Osteoblast (primary cell): ENCODE results near the gene PICK1. TPM values are rescaled to one million over a fixed set of nuclear protein-coding genes. Genes with fewer than 3 reads are reported as not detected.
A peak's percentile ranks its signal among the peaks of the same experiment; 100 is the strongest.

Source experiments
- DNase-seq: peaks from one replicate; pipeline ENCODE4 v3.0.0; 2011; ENCODE audit warnings: low spot score, mixed read lengths; ENCODE audit not compliant: insufficient read length; ENCODE audit errors: missing footprints
- H2AFZ ChIP-seq: 2 replicates; pipeline ENCODE4 v1.6.0; 2011; ENCODE audit warnings: mild to moderate bottlenecking, low read length
- H3K27ac ChIP-seq: 2 replicates; pipeline ENCODE4 v1.5.1; 2011; ENCODE audit warnings: mild to moderate bottlenecking, low read depth, low read length, moderate library complexity
- H3K27me3 ChIP-seq: 2 replicates; pipeline ENCODE4 v1.6.0; 2012; ENCODE audit warnings: mild to moderate bottlenecking, control low read depth, inconsistent platforms, low read length, moderate library complexity; ENCODE audit not compliant: insufficient read depth
- H3K36me3 ChIP-seq: 2 replicates; pipeline ENCODE4 v1.5.1; 2011; ENCODE audit warnings: mild to moderate bottlenecking, low read length, control low read depth, moderate library complexity; ENCODE audit not compliant: insufficient read depth
- H3K4me1 ChIP-seq: 2 replicates; pipeline ENCODE4 v1.5.1; 2011; ENCODE audit warnings: mild to moderate bottlenecking, low read length, control low read depth, moderate library complexity; ENCODE audit not compliant: insufficient read depth
- H3K4me2 ChIP-seq: 2 replicates; pipeline ENCODE4 v1.6.0; 2011; ENCODE audit warnings: mild to moderate bottlenecking, low read length; ENCODE audit not compliant: insufficient read depth
- H3K4me3 ChIP-seq: fragments of 200-600 bp; sonication (generic); 3 replicates; pipeline ENCODE4 v1.5.1; 2012; ENCODE audit warnings: mild to moderate bottlenecking, low read length, inconsistent platforms; ENCODE audit not compliant: insufficient read depth
- H3K79me2 ChIP-seq: 2 replicates; pipeline ENCODE4 v1.6.0; 2012; ENCODE audit warnings: mild to moderate bottlenecking, low read length, control low read depth, inconsistent platforms; ENCODE audit not compliant: insufficient read depth
- H3K9me3 ChIP-seq: 2 replicates; pipeline ENCODE4 v1.5.1; 2011; ENCODE audit warnings: low read depth, low read length, control low read depth
- H4K20me1 ChIP-seq: 2 replicates; pipeline ENCODE4 v1.6.0; 2012; ENCODE audit warnings: mild to moderate bottlenecking, low read length, control low read depth; ENCODE audit not compliant: insufficient read depth
- total RNA-seq: library from RNA; depleted of rRNA; stranded (reverse); fragments of >200 nt; gene quantifications from 2 replicates; pipeline ENCODE4 v1.2.3, GENCODE V29; 2012
- TF ChIP-seq, protein P1 (sequence below): IDR thresholded peaks from 2 replicates; pipeline ENCODE4 v1.5.1; 2011; ENCODE audit warnings: mild to moderate bottlenecking, low read depth, low read length, moderate library complexity; ENCODE audit errors: extremely low read depth

Gene PICK1
- 14.4 and 15.6 TPM in 2 replicates for total RNA-seq

GRCh38 chr22:38056969-38057891 is at the start of gene PICK1:
Gene PICK1, plus strand, starts transcription at chr22:38057404. Its CDS starts 406 bp downstream, at chr22:38057810.
- peak within 1 kb of the TSS; percentile 92 for H3K4me3 ChIP-seq
- peaks cover 9% of the 10 kb centered on the region for H3K4me1 ChIP-seq
- H3K27ac ChIP-seq, result peak within 1 kb of the TSS; percentile 78
- no peaks in the 10 kb centered on the region for H3K9me3 ChIP-seq
- H3K36me3 ChIP-seq, result peaks cover 11% of the 10 kb centered on the region
- no peaks in the 10 kb centered on the region for H3K27me3 ChIP-seq
- peak within 1 kb of the TSS; percentile 89 for H3K4me2 ChIP-seq
- H2AFZ ChIP-seq, result peak within 1 kb of the TSS; percentile 96
- H4K20me1 ChIP-seq, result no peaks in the 10 kb centered on the region
- H3K79me2 ChIP-seq, result no peaks in the 10 kb centered on the region
- DNase-seq, result peak; percentile 99
- TF ChIP-seq, protein P1, sequence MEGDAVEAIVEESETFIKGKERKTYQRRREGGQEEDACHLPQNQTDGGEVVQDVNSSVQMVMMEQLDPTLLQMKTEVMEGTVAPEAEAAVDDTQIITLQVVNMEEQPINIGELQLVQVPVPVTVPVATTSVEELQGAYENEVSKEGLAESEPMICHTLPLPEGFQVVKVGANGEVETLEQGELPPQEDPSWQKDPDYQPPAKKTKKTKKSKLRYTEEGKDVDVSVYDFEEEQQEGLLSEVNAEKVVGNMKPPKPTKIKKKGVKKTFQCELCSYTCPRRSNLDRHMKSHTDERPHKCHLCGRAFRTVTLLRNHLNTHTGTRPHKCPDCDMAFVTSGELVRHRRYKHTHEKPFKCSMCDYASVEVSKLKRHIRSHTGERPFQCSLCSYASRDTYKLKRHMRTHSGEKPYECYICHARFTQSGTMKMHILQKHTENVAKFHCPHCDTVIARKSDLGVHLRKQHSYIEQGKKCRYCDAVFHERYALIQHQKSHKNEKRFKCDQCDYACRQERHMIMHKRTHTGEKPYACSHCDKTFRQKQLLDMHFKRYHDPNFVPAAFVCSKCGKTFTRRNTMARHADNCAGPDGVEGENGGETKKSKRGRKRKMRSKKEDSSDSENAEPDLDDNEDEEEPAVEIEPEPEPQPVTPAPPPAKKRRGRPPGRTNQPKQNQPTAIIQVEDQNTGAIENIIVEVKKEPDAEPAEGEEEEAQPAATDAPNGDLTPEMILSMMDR, result no peak

DNA sequence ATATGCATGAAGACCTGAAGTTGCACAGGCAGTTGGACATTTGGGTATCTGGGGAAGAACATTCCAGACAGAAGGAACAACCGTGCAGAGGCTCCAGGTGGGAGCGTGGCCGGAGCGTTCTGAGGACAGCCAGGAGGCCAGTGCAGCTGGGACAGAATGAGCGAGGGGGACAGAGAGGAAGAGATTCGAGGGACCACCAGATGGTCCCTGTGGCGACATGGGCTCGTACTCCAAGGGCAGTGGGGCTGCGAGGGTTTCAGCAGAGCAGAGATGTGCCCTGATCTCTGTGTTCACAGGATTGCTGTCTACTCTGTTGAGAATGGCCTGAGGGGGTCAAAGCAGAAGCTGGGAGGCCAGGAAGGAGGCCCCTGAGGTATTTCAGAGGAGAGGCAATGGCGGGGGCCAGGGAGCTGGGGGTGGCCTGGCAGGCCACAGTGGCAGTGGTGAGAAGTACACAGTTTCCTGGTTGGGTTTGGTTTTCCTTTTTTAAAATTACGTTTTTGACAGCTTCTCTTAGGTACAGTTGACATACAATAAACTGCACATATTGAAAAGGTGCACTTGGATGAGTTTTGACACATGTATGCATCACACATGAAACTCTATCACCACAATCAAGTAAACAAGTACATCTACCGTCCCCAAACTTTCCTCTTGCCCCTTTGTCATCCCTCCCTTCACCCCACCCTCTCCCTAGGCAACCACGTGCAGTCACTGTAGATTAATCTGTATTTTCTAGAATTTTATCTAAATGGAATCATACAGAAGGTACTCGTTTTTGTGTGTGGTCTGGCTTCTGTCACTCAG is 48.0 kb upstream of the PICK1 start:
- TF ChIP-seq, protein P1, result no peak
- Histone ChIP-seq H3K4me3 (no peak overlapping the region), H3K79me2 (no peaks in the 10 kb centered on the region)

GRCh38 chr22:38012604-38013072 is 44.6 kb upstream of the PICK1 start:
- no peaks in the 10 kb centered on the region for H3K36me3 ChIP-seq
- H3K4me1 ChIP-seq, result peaks cover 14% of the 10 kb centered on the region
- peak overlapping the region; percentile 48 for H3K4me2 ChIP-seq
- no peak overlapping the region for H3K4me3 ChIP-seq
- no peaks in the 10 kb centered on the region for H3K27me3 ChIP-seq
- H3K9me3 ChIP-seq, result no peaks in the 10 kb centered on the region
- peak overlapping the region; percentile 30 for H2AFZ ChIP-seq
- H3K79me2 ChIP-seq, result no peaks in the 10 kb centered on the region
- TF ChIP-seq, protein P1, result no peak
- H3K27ac ChIP-seq, result peak overlapping the region; percentile 9
- H4K20me1 ChIP-seq, result no peaks in the 10 kb centered on the region
- DNase-seq, result peak; percentile 92

More for the DNA sequence above, 48.0 kb upstream of the PICK1 start:
- DNase-seq, result peak; percentile 53
- no peaks in the 10 kb centered on the region for H3K36me3 ChIP-seq
- H3K27me3 ChIP-seq, result no peaks in the 10 kb centered on the region
- no peak overlapping the region for H3K27ac ChIP-seq
- no peaks in the 10 kb centered on the region for H4K20me1 ChIP-seq
- H2AFZ ChIP-seq, result no peak overlapping the region
- no peak overlapping the region for H3K4me2 ChIP-seq
- no peaks in the 10 kb centered on the region for H3K9me3 ChIP-seq
- H3K4me1 ChIP-seq, result peaks cover 8% of the 10 kb centered on the region

GRCh38 chr22:38014083-38014482 is 43.1 kb upstream of the PICK1 start:
- peaks cover 15% of the 10 kb centered on the region for H3K4me1 ChIP-seq
- no peaks in the 10 kb centered on the region for H3K27me3 ChIP-seq
- TF ChIP-seq, protein P1, result no peak
- no peak overlapping the region for H3K4me3 ChIP-seq
- no peaks in the 10 kb centered on the region for H3K79me2 ChIP-seq
- H3K27ac ChIP-seq, result no peak overlapping the region
- DNase-seq, result no peak
- H3K9me3 ChIP-seq, result no peaks in the 10 kb centered on the region
- no peaks in the 10 kb centered on the region for H4K20me1 ChIP-seq
- H2AFZ ChIP-seq, result no peak overlapping the region
- no peaks in the 10 kb centered on the region for H3K36me3 ChIP-seq
- no peak overlapping the region for H3K4me2 ChIP-seq
